ENCODE results near the gene MMP17. TPM values are rescaled to one million over a fixed set of nuclear protein-coding genes. Genes with fewer than 3 reads are reported as not detected.

The MMP17 gene
- total RNA-seq, 3 donors from 2014 or later = 1.1 to 5.3 (median 1.4) TPM

DNA sequence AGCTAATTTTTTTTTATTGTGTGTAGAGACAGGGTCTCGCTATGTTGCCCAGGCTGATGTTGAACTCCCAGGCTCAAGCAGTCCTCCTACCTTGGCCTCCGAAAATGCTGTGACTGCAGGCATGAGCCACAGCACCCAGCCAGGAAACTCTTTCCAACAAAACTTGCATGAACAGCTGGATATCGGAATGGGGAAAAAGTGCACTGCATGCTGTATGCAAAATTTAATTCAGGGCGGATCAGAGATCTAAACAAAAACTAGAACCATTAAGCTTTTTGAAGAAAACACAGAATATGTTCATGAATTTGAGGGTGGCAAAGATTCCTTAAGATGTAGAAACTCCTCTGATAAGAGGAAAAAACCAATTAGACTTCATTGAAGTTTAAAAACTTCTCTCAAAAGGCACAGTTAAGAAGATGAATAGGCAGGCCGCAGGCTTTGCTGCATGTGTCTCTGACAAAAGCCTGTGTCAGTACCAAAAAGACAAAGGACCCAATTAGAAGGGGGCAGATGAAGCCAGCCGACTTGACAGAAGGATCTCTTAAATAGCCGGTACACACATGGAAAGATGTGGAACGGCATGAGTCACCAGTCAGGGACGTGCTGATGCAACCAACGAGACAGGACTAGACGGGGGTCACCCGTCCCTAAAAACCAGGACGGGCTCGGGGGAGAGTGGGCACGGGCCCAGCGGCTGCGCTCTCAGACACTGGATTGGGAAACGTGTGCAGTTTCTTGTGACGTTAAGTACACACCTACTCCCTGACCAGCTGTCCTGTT lies 34.8 kb upstream of the MMP17 start:
- no peaks in the 10 kb centered on the region for H3K9me3 ChIP-seq
- ATAC-seq (no peak), DNase-seq (no peak)
- no peak overlapping the region for H3K4me3 ChIP-seq
- TF ChIP-seq, protein P1, sequence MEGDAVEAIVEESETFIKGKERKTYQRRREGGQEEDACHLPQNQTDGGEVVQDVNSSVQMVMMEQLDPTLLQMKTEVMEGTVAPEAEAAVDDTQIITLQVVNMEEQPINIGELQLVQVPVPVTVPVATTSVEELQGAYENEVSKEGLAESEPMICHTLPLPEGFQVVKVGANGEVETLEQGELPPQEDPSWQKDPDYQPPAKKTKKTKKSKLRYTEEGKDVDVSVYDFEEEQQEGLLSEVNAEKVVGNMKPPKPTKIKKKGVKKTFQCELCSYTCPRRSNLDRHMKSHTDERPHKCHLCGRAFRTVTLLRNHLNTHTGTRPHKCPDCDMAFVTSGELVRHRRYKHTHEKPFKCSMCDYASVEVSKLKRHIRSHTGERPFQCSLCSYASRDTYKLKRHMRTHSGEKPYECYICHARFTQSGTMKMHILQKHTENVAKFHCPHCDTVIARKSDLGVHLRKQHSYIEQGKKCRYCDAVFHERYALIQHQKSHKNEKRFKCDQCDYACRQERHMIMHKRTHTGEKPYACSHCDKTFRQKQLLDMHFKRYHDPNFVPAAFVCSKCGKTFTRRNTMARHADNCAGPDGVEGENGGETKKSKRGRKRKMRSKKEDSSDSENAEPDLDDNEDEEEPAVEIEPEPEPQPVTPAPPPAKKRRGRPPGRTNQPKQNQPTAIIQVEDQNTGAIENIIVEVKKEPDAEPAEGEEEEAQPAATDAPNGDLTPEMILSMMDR (IDR thresholded peaks at IDR 0.05) = no peak
- peaks cover 4% of the 10 kb centered on the region for H3K36me3 ChIP-seq (ENCODE audit: low read depth)
- intact Hi-C loops (cut with DNase I, micrococcal nuclease) = no loop called here
- H3K4me1 ChIP-seq (ENCODE audit: low read depth) = no peaks in the 10 kb centered on the region

DNA sequence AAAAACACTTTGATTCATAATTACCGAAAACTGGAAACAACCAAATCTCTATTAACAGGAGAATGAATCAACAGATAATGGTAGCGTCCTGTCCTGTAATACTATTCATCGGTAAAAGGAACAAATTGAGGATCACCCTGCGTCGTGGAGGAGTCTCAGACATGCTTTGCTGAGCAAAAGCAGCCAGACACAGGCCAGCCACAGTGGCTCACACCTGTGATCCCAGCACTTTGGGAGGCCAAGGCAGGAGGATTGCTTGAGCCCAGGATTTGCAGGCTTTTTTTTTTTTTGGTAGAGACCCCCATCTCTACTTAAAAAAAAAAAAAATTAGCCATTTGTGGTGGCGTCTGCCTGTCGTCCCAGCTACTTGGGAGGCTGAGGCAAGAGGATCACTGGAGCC lies 34.1 kb upstream of the MMP17 start:
- DNase-seq (no peak), ATAC-seq (no peak)
- H3K4me1 ChIP-seq (ENCODE audit: low read depth) = no peaks in the 10 kb centered on the region
- no peak overlapping the region for H3K4me3 ChIP-seq
- H3K36me3 ChIP-seq (ENCODE audit: low read depth) = peaks cover 4% of the 10 kb centered on the region
- intact Hi-C loops (cut with DNase I, micrococcal nuclease) = no loop called here
- no peaks in the 10 kb centered on the region for H3K9me3 ChIP-seq
- TF ChIP-seq, protein P1 (IDR thresholded peaks at IDR 0.05) = no peak

DNA sequence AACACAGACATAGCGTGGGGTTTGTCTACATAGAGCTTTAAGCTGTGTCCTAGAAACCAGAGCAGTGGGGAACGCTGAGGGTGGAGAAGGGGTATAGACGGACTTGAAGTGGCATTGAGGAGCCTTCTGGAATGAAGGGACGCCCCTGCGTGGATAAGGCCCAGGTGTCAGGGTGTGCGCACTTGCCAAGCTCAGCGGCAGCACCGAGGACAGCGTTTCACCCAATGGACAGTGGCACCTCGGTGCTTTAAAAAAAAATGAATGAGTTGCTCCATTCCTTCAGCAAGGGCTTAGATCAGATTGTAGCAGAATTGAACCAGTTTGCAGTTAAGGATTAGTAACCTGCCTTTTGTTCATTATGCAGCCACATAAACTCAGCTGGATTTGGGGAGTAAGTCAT lies 33.6 kb upstream of the MMP17 start:
- no peak overlapping the region for H3K4me3 ChIP-seq
- intact Hi-C loops (cut with DNase I, micrococcal nuclease) = no loop called here
- DNase-seq (no peak), ATAC-seq (no peak)
- H3K9me3 ChIP-seq = no peaks in the 10 kb centered on the region
- no peaks in the 10 kb centered on the region for H3K4me1 ChIP-seq (ENCODE audit: low read depth)
- TF ChIP-seq, protein P1 (IDR thresholded peaks at IDR 0.05) = no peak
- H3K36me3 ChIP-seq (ENCODE audit: low read depth) = peaks cover 4% of the 10 kb centered on the region

DNA sequence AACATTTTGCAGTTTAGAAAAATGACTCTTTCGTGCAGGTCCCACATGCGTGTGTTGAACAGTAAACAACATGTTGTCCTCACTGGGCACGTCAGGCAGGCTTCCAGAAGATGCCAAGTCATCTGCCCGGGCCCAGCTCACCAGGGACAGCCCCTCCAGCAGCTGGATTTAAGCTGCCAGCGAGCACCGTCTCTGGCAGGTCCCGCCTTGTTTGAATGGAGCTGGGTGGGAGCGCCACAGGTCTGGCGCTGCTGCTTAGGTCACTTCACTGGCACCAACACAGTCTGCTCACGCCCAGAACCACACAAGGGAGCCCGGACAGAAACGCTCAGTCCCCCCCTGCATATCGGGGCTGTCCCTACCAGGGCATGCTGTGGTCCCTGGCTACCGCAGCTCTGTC lies 33.1 kb upstream of the MMP17 start:
- H3K36me3 ChIP-seq (ENCODE audit: low read depth) = peaks cover 4% of the 10 kb centered on the region
- intact Hi-C loops (cut with DNase I, micrococcal nuclease) = no loop called here
- no peaks in the 10 kb centered on the region for H3K4me1 ChIP-seq (ENCODE audit: low read depth)
- H3K9me3 ChIP-seq = no peaks in the 10 kb centered on the region
- H3K4me3 ChIP-seq = no peak overlapping the region
- no peak for DNase-seq
- no peak for ATAC-seq
- TF ChIP-seq, protein P1 (IDR thresholded peaks at IDR 0.05) = no peak

DNA sequence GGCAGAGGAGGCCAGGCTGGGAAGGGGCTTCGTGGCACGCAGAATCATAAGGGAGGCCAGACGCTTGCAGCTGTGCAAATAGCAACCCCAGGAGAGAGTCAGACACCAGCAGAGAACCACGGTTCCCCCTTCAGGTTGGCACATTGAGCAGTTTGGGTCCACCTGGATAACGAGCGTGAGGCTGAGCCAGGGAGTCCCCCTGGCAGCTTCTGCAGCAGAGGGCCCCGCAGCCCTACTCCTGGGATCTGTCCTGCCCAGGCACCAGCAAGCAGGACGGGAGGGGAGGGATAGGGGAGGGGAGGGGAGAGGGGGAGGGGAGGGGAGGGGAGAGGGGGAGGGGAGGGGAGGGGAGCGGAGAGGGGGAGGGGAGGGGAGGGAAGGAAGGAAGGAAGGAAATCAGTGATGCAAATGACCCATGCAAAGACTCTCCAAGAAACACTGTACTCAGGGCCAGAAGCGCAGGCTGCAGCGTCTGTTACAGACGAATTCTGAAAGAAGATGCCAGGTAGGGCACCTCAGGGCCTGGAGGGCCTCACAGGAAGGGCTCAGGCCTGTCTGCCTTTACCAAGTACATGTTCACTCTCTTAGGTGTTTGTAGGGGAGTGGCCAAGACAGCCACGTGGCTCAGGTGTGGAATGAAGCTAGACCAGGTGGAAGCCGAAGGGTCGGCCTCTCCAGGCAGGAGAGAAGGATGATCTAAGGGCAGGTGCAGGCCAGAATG lies 32.3 kb upstream of the MMP17 start:
- no peaks in the 10 kb centered on the region for H3K4me1 ChIP-seq (ENCODE audit: low read depth)
- peaks cover 4% of the 10 kb centered on the region for H3K36me3 ChIP-seq (ENCODE audit: low read depth)
- H3K9me3 ChIP-seq = no peaks in the 10 kb centered on the region
- H3K4me3 ChIP-seq = no peak overlapping the region
- TF ChIP-seq, protein P1 (IDR thresholded peaks at IDR 0.05) = no peak
- intact Hi-C loops (cut with DNase I, micrococcal nuclease) = no loop called here
- DNase-seq (no peak), ATAC-seq (no peak)
